ENCODE measurements around the gene APOA1.

DNA sequence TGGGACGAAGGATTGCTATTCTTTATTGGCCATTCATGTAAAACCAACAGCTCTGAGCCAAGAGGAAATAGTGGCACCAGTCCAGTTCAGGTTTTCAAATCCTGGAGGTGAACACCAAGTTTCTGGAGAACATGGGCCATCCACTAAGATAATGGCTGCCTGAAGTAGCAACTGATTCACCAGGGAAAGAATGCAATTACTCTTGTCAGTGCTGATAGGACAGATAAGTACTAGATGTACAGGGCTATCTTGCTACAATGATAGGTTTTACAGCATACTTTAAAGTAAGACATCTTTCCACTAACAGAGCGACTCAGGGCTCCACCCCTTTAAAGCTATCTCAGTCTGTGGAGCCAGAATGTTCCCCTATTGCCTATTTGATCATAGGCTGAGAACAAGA, 36.8 kb upstream of the APOA1 start:
- TF ChIP-seq, protein P1, sequence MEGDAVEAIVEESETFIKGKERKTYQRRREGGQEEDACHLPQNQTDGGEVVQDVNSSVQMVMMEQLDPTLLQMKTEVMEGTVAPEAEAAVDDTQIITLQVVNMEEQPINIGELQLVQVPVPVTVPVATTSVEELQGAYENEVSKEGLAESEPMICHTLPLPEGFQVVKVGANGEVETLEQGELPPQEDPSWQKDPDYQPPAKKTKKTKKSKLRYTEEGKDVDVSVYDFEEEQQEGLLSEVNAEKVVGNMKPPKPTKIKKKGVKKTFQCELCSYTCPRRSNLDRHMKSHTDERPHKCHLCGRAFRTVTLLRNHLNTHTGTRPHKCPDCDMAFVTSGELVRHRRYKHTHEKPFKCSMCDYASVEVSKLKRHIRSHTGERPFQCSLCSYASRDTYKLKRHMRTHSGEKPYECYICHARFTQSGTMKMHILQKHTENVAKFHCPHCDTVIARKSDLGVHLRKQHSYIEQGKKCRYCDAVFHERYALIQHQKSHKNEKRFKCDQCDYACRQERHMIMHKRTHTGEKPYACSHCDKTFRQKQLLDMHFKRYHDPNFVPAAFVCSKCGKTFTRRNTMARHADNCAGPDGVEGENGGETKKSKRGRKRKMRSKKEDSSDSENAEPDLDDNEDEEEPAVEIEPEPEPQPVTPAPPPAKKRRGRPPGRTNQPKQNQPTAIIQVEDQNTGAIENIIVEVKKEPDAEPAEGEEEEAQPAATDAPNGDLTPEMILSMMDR (IDR thresholded peaks at IDR 0.05 in 2 of 3, conservative IDR thresholded peaks at IDR 0.05 in 1 of 3; ENCODE audit: control insufficient read depth in 2 of 3, extremely low read depth in 1 of 3, insufficient read depth in 1 of 3, low read depth in 3 of 3, low read length in 3 of 3), result no peak
- TF ChIP-seq TAF1 (IDR thresholded peaks at IDR 0.05; ENCODE audit: borderline replicate concordance, low read depth, low read length), result no peak
- TF ChIP-seq, protein P2, sequence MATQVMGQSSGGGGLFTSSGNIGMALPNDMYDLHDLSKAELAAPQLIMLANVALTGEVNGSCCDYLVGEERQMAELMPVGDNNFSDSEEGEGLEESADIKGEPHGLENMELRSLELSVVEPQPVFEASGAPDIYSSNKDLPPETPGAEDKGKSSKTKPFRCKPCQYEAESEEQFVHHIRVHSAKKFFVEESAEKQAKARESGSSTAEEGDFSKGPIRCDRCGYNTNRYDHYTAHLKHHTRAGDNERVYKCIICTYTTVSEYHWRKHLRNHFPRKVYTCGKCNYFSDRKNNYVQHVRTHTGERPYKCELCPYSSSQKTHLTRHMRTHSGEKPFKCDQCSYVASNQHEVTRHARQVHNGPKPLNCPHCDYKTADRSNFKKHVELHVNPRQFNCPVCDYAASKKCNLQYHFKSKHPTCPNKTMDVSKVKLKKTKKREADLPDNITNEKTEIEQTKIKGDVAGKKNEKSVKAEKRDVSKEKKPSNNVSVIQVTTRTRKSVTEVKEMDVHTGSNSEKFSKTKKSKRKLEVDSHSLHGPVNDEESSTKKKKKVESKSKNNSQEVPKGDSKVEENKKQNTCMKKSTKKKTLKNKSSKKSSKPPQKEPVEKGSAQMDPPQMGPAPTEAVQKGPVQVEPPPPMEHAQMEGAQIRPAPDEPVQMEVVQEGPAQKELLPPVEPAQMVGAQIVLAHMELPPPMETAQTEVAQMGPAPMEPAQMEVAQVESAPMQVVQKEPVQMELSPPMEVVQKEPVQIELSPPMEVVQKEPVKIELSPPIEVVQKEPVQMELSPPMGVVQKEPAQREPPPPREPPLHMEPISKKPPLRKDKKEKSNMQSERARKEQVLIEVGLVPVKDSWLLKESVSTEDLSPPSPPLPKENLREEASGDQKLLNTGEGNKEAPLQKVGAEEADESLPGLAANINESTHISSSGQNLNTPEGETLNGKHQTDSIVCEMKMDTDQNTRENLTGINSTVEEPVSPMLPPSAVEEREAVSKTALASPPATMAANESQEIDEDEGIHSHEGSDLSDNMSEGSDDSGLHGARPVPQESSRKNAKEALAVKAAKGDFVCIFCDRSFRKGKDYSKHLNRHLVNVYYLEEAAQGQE (IDR thresholded peaks at IDR 0.05; ENCODE audit: low read depth, low read length), result no peak
- no peak for TF ChIP-seq ASH2L (IDR thresholded peaks at IDR 0.05; ENCODE audit: borderline replicate concordance, low read depth)
- TF ChIP-seq CHD2 (IDR thresholded peaks at IDR 0.05; ENCODE audit: borderline replicate concordance, low read depth, low read length), result no peak
- TF ChIP-seq, protein P3, sequence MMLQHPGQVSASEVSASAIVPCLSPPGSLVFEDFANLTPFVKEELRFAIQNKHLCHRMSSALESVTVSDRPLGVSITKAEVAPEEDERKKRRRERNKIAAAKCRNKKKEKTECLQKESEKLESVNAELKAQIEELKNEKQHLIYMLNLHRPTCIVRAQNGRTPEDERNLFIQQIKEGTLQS (IDR thresholded peaks at IDR 0.05; ENCODE audit: borderline replicate concordance, extremely low read depth, low read depth, low read length), result no peak
